HUES6 (cell line): Measurements from ENCODE around the gene SOX1.

Experiments
- H3K27ac ChIP-seq: 2 replicates; pipeline ENCODE4 v1.7.0; 2013; ENCODE audit warnings: low read depth, mild to moderate bottlenecking, low read length, inconsistent platforms
- H3K27me3 ChIP-seq: 2 replicates; pipeline ENCODE4 v1.6.1; 2013; ENCODE audit warnings: low read length; ENCODE audit not compliant: control insufficient read depth, insufficient read depth
- H3K36me3 ChIP-seq: 2 replicates; pipeline ENCODE4 v1.6.1; 2013; ENCODE audit warnings: low read length; ENCODE audit not compliant: control insufficient read depth, insufficient read depth
- H3K4me1 ChIP-seq: 2 replicates; pipeline ENCODE4 v1.6.1; 2013; ENCODE audit warnings: low read length; ENCODE audit not compliant: control insufficient read depth, insufficient read depth
- H3K4me3 ChIP-seq: 2 replicates; pipeline ENCODE4 v1.5.1; 2013; ENCODE audit warnings: low read depth, low read length
- H3K9ac ChIP-seq: one replicate; pipeline ENCODE4 v1.6.1; 2013; ENCODE audit warnings: mild to moderate bottlenecking, low read length
- H3K9me3 ChIP-seq: 2 replicates; pipeline ENCODE4 v1.6.1; 2013; ENCODE audit warnings: low read depth, low read length; ENCODE audit not compliant: control insufficient read depth, insufficient read depth

Gene SOX1

DNA sequence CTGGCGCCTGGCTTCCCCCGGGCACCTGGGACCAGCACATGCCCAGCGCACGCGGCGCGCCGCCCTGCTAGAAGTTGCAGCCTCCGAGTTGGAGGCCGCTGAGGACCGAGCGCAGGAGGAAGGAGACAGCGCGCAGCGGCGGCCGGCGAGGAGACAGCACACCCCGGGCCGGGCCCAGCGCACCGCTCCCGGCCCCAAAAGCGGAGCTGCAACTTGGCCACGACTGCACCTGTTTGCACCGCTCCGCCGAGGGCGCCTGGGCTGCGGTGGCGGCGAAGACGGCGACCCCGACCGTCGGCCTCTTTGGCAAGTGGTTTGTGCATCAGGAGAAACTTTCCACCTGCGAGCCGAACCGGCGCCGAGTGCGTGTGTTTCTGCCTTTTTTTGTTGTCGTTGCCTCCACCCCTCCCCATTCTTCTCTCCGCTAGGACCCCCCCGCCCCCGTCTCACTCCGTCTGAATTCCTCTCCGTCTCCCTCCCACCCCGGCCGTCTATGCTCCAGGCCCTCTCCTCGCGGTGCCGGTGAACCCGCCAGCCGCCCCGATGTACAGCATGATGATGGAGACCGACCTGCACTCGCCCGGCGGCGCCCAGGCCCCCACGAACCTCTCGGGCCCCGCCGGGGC is at the start of gene SOX1:
SOX1 (plus strand) TSS at position 34 of the 626 bp plus-strand sequence; CDS start at position 544, 510 bp downstream.
- Histone ChIP-seq H3K9ac (no peak within 1 kb of the TSS), H3K27me3 (peaks cover 96% of the 10 kb centered on the region), H3K4me3 (peak within 1 kb of the TSS; percentile 62)

DNA sequence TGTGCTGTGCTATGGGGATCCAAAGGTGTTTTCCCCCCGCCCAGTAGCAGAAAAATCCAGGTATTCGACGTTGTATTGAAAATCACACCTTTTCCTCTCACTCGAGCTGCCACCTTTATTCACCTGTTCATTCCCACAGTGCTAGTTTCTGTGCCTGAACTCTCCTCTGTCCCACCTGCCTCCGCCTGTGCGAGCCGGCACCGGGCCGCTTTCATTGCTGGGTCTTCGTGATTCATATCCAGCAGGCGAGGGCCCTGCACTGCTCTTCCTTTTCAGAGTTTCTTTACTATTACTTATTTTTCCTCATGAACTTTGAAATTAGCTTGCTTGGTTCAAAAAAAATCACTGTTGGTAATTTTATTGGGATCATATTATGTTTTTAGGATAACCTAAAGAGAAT is 42.4 kb upstream of the SOX1 start:
- Histone ChIP-seq H3K9ac (no peak overlapping the region), H3K9me3 (peaks cover 15% of the 10 kb centered on the region), H3K27me3 (no peaks in the 10 kb centered on the region; the same call in 1 of the 2 replicates), H3K4me1 (no peaks in the 10 kb centered on the region), H3K36me3 (no peaks in the 10 kb centered on the region), H3K27ac (no peak overlapping the region), H3K4me3 (no peak overlapping the region)

More for the DNA sequence above, at the start of gene SOX1:
- Histone ChIP-seq H3K4me1 (peaks cover 15% of the 10 kb centered on the region), H3K9me3 (no peaks in the 10 kb centered on the region), H3K36me3 (no peaks in the 10 kb centered on the region), H3K27ac (no peak within 1 kb of the TSS)

DNA sequence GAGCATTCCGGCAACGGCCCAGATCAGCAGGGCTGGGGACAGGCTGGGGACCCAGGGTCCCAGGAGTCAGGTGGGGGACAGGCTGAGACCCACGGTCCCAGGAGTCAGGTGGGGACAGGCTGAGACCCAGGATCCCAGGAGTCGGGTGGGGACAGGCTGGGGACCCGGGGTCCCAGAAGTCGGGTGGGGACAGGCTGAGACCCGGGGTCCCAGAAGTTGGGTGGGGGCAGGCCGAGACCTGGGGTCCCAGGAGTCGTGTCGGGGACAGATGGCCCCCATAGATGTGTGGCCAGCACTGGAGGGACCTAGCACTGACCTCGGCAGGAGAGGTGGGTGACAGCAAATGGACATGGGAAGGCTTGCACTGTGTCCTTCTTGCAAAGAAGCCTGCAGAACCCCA is 39.7 kb upstream of the SOX1 start:
- H3K27me3 ChIP-seq = no peaks in the 10 kb centered on the region; the same call in 1 of the 2 replicates
- no peak overlapping the region for H3K9ac ChIP-seq
- peaks cover 10% of the 10 kb centered on the region for H3K9me3 ChIP-seq
- H3K4me3 ChIP-seq = no peak overlapping the region
- no peaks in the 10 kb centered on the region for H3K4me1 ChIP-seq
- no peaks in the 10 kb centered on the region for H3K36me3 ChIP-seq
- no peak overlapping the region for H3K27ac ChIP-seq

DNA sequence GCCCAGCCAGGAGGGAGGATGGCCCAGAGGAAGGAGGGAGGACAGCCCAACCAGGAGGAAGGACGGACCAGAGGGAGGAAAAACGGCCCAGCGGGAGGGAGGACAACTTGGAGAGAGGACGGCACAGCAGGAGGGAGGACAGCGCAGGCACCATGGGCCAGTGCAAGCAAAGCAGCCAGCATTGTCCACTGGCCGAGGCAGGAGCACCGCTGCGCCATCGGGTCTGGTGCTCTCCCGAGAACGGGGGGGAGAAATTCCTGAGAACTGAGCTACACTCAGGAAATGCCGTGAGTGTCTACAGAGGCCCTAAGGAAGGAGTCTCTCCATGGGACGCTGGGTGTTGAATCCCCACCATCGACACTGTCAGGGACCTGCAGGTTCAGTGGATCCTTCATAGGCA is 38.5 kb upstream of the SOX1 start:
- Histone ChIP-seq H3K36me3 (no peaks in the 10 kb centered on the region), H3K4me1 (no peaks in the 10 kb centered on the region), H3K9ac (no peak overlapping the region), H3K27ac (no peak overlapping the region), H3K9me3 (peaks cover 10% of the 10 kb centered on the region), H3K4me3 (no peak overlapping the region), H3K27me3 (no peaks in the 10 kb centered on the region; the same call in 1 of the 2 replicates)

DNA sequence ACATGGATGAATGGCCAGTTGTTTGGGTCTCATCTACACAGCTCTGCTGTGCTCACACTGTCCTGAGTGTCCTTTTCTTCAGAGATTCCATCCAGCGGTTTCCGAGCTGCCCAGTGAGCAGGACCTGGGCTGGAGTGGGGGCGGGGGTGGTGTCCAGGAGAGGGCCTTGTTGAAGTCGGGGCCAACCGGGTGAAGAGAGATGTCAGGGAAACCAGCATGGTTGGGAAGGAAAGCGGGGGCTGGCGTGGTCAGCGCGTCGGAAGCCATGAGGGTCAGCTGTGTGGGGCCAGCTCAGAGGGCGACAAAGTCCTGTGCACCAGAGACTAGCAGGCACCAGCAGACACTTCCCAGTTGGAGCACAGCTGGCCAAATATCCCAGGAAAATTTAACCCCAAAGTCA is 37.8 kb upstream of the SOX1 start:
- Histone ChIP-seq H3K27me3 (no peaks in the 10 kb centered on the region; the same call in 1 of the 2 replicates), H3K4me1 (no peaks in the 10 kb centered on the region), H3K4me3 (no peak overlapping the region), H3K9me3 (peaks cover 10% of the 10 kb centered on the region), H3K27ac (no peak overlapping the region), H3K36me3 (no peaks in the 10 kb centered on the region), H3K9ac (no peak overlapping the region)

DNA sequence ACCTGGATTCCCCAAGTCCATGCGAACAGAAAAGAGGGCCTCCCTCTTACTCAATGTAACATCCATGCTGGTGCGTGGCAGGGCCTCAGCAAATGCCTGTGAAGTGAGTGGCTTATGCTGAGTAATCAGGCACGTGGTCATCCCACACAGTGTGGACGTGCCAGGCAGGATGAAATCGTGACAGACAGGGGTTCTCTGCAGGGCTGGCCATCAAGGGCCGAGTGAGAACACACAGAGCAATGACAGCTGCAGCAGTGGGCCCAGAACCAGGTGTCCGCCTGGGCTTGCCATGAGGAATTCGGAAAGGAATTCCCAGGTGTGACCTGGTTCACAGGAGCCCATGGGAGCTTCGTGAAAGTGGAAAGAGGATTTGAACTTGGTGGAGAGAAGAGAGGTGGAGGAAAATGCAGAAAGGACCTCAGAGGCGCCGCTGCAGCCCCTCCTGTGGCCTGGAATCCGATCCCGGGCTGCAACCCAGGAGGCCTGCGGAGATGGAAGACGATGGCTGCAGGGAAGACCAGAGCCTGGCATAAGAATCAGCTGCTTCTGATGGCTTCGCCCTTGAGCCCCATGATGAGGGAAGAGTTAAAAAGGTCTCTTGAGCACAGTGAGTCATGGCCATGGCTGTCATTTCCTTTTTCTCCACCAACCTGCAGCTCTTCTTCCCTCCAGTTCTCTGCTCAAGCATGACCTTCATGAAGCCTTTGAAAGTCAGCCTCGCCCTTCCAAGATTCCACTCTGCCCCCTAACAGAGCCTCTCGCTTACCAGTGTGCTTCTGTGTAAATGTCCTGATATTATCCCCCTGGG is 34.6 kb upstream of the SOX1 start:
- H3K27me3 ChIP-seq = no peaks in the 10 kb centered on the region; the same call in 1 of the 2 replicates
- H3K27ac ChIP-seq = no peak overlapping the region

DNA sequence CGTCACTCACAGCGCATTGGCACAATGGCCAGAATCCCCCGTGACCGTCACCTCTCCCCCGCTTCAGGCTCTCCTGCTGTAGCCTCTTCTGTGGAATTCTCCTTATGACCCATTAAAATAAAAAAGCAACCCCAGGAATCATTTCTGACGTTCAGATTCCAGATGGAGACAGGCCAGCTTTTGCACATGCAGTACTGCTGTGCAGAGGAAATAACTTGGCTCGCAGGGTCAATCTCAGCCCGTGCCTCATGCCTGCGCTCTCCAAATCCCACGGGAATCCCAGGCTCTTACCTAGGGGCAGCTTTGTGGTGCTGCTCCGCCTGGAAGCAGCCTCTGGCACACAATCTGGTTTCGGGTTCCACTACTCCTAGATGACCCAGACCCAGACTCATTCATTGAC is 32.7 kb upstream of the SOX1 start:
- Histone ChIP-seq H3K27me3 (peaks cover 1% of the 10 kb centered on the region), H3K4me3 (no peak overlapping the region), H3K4me1 (no peaks in the 10 kb centered on the region), H3K9me3 (no peaks in the 10 kb centered on the region), H3K36me3 (no peaks in the 10 kb centered on the region), H3K27ac (no peak overlapping the region), H3K9ac (no peak overlapping the region)

More for the DNA sequence above, 34.6 kb upstream of the SOX1 start:
- Histone ChIP-seq H3K4me3 (no peak overlapping the region), H3K9ac (no peak overlapping the region), H3K9me3 (peaks cover 10% of the 10 kb centered on the region), H3K36me3 (no peaks in the 10 kb centered on the region), H3K4me1 (no peaks in the 10 kb centered on the region)

DNA sequence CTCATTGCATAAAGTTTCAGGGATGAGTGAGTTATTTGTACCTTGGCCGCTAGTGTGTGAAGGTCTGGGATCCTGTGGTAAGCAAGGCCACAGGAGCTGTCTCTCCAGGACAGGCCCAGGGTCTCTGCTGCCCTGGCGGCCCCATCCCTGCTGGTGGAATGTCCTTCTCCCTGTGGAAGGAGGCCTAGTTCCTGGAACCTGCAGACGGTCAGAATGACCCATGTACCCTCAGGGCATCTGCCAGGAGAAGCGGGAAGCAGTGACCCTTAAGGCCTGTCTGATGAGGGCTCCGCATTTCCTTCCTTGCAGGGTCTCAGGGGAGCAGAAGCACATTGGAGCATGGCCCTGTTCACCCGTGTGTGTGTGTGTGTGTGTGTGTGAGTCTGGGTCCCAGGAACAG is 32.1 kb upstream of the SOX1 start:
- Histone ChIP-seq H3K9ac (no peak overlapping the region), H3K27ac (no peak overlapping the region), H3K27me3 (peaks cover 6% of the 10 kb centered on the region), H3K9me3 (no peaks in the 10 kb centered on the region), H3K4me1 (no peaks in the 10 kb centered on the region), H3K36me3 (no peaks in the 10 kb centered on the region), H3K4me3 (no peak overlapping the region)

DNA sequence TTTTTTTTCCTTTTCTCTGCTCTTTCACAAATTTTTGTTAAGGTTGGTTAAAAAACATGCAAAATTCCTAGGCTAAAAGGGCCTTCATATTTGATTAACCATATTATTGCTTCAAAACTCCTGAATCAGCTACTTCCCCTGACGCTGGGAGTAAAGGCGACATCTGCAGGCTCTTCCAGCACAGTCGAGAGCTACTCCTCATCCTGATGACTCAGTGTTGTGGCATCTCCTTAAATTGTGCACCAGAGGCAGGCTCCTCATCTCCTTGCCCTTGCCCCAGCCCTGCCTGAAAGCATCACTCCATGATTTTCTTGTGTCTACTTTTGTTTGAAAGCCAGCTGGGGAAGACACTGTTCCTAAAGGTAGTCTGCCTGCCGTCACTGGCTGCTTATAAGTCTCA is 24.5 kb upstream of the SOX1 start:
- Histone ChIP-seq H3K9ac (no peak overlapping the region), H3K36me3 (no peaks in the 10 kb centered on the region), H3K9me3 (peaks cover 7% of the 10 kb centered on the region; the same call in 1 of the 2 replicates), H3K4me3 (no peak overlapping the region), H3K27me3 (peaks cover 27% of the 10 kb centered on the region), H3K4me1 (no peaks in the 10 kb centered on the region; the same call in 1 of the 2 replicates), H3K27ac (no peak overlapping the region)

DNA sequence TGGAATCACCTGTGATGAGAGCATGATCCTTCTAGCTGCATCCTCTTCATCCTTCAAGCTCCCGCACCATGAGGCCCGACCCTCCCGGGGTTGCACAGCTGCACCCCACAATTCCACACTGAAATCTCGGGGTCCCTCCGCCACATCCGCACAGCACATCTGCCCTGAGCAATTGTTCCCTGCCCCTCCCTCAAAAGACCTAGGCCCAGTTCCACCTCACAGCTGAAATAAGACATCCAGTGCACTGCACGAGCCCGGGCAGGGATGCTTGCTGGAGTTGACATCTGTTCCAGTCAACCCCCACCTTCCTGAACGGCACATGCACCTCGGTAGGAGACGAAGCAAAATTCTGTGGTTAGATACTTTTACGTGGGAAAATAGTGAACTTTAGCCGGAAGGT is 14.7 kb upstream of the SOX1 start:
- H3K4me3 ChIP-seq = no peak overlapping the region

DNA sequence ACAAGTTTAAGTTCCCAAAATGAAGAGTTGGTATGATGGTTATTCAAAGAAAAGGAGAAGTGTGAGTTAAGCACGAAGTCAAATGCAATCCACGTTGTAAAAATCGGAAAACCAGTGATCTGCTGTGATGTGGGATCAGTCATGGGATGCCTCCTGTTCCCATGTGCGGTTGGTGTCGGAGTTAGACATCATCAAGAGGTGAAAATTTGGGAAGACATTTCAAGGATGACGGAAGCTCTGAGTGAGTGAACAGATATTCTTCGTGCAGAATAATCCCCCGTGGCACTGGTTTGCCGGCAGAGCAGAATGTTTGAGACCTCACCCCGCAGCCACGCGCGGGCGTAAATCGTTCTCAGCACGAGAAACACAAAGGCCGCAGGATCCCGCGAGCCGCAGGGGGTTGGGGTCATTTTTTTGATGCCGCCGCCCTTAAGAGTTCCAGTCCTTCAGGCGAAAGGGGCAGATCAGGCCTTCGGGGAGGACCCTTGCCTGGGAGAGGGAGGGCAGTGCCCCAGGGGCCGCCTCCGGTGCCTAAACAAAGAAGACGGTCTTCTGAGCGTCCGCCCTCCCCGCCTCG is 13.7 kb upstream of the SOX1 start:
- Histone ChIP-seq H3K27ac (no peak overlapping the region), H3K36me3 (no peaks in the 10 kb centered on the region), H3K27me3 (peaks cover 99% of the 10 kb centered on the region), H3K4me1 (peaks cover 13% of the 10 kb centered on the region), H3K9me3 (no peaks in the 10 kb centered on the region), H3K9ac (no peak overlapping the region), H3K4me3 (peak overlapping the region; percentile 49)

More for the DNA sequence above, 14.7 kb upstream of the SOX1 start:
- H3K36me3 ChIP-seq = no peaks in the 10 kb centered on the region
- 0 out of 2 replicates have a peak, but pooled peaks cover 3% of the 10 kb centered on the region for H3K9me3 ChIP-seq
- H3K27me3 ChIP-seq = peaks cover 99% of the 10 kb centered on the region
- no peak overlapping the region for H3K9ac ChIP-seq
- no peak overlapping the region for H3K27ac ChIP-seq
- H3K4me1 ChIP-seq = peaks cover 13% of the 10 kb centered on the region
